G401.6 (cell line): ENCODE data around the gene SMG6.
"Not testable (repeated sequence)": the region's sequence is repeated elsewhere in the genome, so short reads cannot be mapped to it uniquely, and the experiment has no call there.

Source experiments
- FAIRE-seq: peaks from 2 replicates; lab custom pipeline; 2012; peaks lifted over from hg19 to GRCh38; lab: Jason Lieb, UNC

Gene SMG6

GRCh38 chr17:2304931-2305330 is 1.3 kb upstream of the SMG6 start:
- FAIRE-seq, result no peak

- no peak for FAIRE-seq
These were observed 794 bp downstream of the SMG6 start for GRCh38 chr17:2302778-2303203.

GRCh38 chr17:2299756-2300155 is 3.8 kb downstream of the SMG6 start:
- no peak for FAIRE-seq

GRCh38 chr17:2299136-2299535 is 4.4 kb downstream of the SMG6 start:
- FAIRE-seq, result no peak

GRCh38 chr17:2297023-2297422 is 6.6 kb downstream of the SMG6 start:
- FAIRE-seq, result no peak

- no peak for FAIRE-seq
These were observed 8.0 kb downstream of the SMG6 start for GRCh38 chr17:2295575-2295974.

GRCh38 chr17:2292100-2292499 is 11.5 kb downstream of the SMG6 start:
- no peak for FAIRE-seq

GRCh38 chr17:2289878-2290478 is 13.6 kb downstream of the SMG6 start:
- FAIRE-seq, result no peak

GRCh38 chr17:2283302-2283701 is 20.3 kb downstream of the SMG6 start:
- no peak for FAIRE-seq

- FAIRE-seq, result peak; percentile 96
These were observed 21.2 kb downstream of the SMG6 start for GRCh38 chr17:2282297-2282873.

GRCh38 chr17:2279707-2280106 is 23.9 kb downstream of the SMG6 start:
- FAIRE-seq, result no peak

- FAIRE-seq, result no peak
These were observed 26.0 kb downstream of the SMG6 start for GRCh38 chr17:2277429-2278170.

- no peak for FAIRE-seq
These were observed 27.9 kb downstream of the SMG6 start for GRCh38 chr17:2275722-2276121.

GRCh38 chr17:2274414-2274813 is 29.2 kb downstream of the SMG6 start:
- FAIRE-seq, result no peak

GRCh38 chr17:2271985-2272702 is 31.4 kb downstream of the SMG6 start:
- no peak for FAIRE-seq

- no peak for FAIRE-seq
These were observed 36.2 kb downstream of the SMG6 start for GRCh38 chr17:2267354-2267753.

GRCh38 chr17:2266865-2267228 is 36.7 kb downstream of the SMG6 start:
- no peak for FAIRE-seq

- FAIRE-seq, result no peak
These were observed 37.3 kb downstream of the SMG6 start for GRCh38 chr17:2266045-2266864.

- FAIRE-seq, result not testable (repeated sequence)
These were observed 38.4 kb downstream of the SMG6 start for GRCh38 chr17:2265166-2265565.

- no peak for FAIRE-seq
These were observed 39.3 kb downstream of the SMG6 start for GRCh38 chr17:2264067-2264860.
